Stimulated activated naive B cell treated with anti-CD40 and anti-IgM and Interleukin-4, amounts not matched to agents 10 μg/mL and 1 μg/mL and 100 μg/mL, for 72 hours (primary cell): ENCODE measurements around the gene JAK1.

ENCODE experiments used
- ATAC-seq, 2 donors: fragments of 150-1000 bp; cut with Tn5 transposase; replicated peaks; 2 replicates each; pipeline ENCODE4 v1.10.0; 2021; ENCODE audit warnings: moderate library complexity in 1 of 2
- DNase-seq: peaks from one replicate; pipeline ENCODE4 v3.0.0; 2021
- H3K27ac Mint-ChIP-seq: one replicate; pipeline ENCODE4 v1.8.0; 2022; ENCODE audit warnings: mild to moderate bottlenecking, mixed read lengths
- H3K27me3 Mint-ChIP-seq, 2 donors: one replicate each; pipeline ENCODE4 v1.8.0; 2022; ENCODE audit warnings: mixed read lengths in 2 of 2
- H3K36me3 Mint-ChIP-seq, 2 donors: one replicate each; pipeline ENCODE4 v1.8.0; 2022; ENCODE audit warnings: mixed read lengths in 2 of 2, mild to moderate bottlenecking in 1 of 2
- H3K4me1 Mint-ChIP-seq, 2 donors: one replicate each; pipeline ENCODE4 v1.8.0; 2022; ENCODE audit warnings: mixed read lengths in 2 of 2, mild to moderate bottlenecking in 1 of 2
- H3K4me3 Mint-ChIP-seq, 2 donors: one replicate each; pipeline ENCODE4 v1.8.0; 2022; ENCODE audit warnings: mild to moderate bottlenecking in 2 of 2, mixed read lengths in 2 of 2, moderate library complexity in 1 of 2
- H3K9me3 Mint-ChIP-seq, 2 donors: one replicate each; pipeline ENCODE4 v1.8.0; 2022; ENCODE audit warnings: mixed read lengths in 2 of 2, mild to moderate bottlenecking in 1 of 2

JAK1 gene

GRCh38 chr1:64915381-64916274 lies 50.7 kb downstream of the JAK1 start:
- ATAC-seq = peak in 1 of 2 donors; percentile 35
- peaks cover 0 to 3% of the 10 kb centered on the region in 2 donors for H3K36me3 Mint-ChIP-seq
- H3K27ac Mint-ChIP-seq = peak overlapping the region; percentile 6
- no peak for DNase-seq
- H3K4me3 Mint-ChIP-seq = no peak overlapping the region
- H3K9me3 Mint-ChIP-seq = no peaks in the 10 kb centered on the region
- peaks cover 50 to 92% of the 10 kb centered on the region in 2 donors for H3K4me1 Mint-ChIP-seq
- H3K27me3 Mint-ChIP-seq = no peaks in the 10 kb centered on the region

DNA sequence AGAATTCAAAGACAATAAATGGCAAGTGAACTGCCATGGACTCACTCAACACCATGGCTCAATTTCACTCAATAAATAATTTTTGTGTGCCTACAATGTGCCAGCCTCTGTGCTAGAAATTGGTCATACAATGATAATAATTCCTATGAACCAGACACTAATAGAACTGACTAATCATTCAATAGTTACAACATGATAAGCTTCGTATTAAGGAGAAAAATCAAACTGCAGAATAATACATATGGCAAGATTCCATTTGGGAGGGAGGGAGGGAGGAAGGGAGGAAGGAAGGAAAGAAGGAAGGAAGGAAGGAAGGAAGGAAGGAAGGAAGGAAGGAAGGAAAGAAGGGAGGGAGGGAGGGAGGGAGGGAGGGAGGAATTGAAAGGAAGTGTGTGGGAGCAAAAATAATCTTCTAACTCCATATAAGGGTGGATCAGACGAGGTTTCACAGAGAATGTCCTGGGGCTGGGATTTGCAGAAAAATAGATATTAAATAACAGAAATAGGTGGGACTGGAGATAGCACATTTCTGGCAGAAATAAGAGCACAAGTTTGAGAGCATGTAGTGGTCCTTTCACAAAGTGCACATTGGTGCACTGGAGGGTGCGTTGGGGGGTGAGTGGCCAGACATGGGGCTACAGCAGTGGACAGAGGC lies 52.9 kb downstream of the JAK1 start:
- Mint-ChIP-seq H3K36me3 (peaks cover 0 to 4% of the 10 kb centered on the region in 2 donors), H3K27me3 (no peaks in the 10 kb centered on the region), H3K4me1 (peaks cover 56 to 97% of the 10 kb centered on the region in 2 donors), H3K27ac (peak overlapping the region; percentile 42), H3K9me3 (no peaks in the 10 kb centered on the region), H3K4me3 (no peak overlapping the region)
- DNase-seq (no peak), ATAC-seq (no peak)

DNA sequence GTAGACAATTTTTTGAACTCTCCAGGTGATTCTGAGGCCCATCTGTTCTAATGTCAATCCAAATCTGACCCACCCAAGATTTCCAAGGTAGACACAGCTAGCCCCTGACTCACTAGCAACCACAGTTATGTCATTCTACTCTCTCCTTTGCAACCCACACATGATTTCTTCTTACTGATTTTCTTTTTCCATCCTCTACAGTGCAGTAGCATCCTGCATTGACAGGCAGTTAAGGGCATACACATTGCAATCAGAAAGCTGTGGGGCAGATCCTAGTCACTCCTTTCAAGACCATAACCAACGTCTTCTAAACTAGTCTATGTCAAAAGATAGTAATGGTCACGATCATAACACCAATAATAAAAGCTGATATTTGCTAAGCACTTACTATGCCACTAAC lies 54.2 kb downstream of the JAK1 start:
- Mint-ChIP-seq H3K27me3 (no peaks in the 10 kb centered on the region), H3K4me3 (no peak overlapping the region), H3K36me3 (peaks cover 0 to 4% of the 10 kb centered on the region in 2 donors), H3K27ac (no peak overlapping the region), H3K9me3 (no peaks in the 10 kb centered on the region), H3K4me1 (peaks cover 53 to 97% of the 10 kb centered on the region in 2 donors)
- peak in 1 of 2 donors; percentile 65 for ATAC-seq
- no peak for DNase-seq

GRCh38 chr1:64911326-64911725 lies 55.0 kb downstream of the JAK1 start:
- Mint-ChIP-seq H3K4me1 (peaks cover 53 to 97% of the 10 kb centered on the region in 2 donors), H3K4me3 (no peak overlapping the region), H3K9me3 (no peaks in the 10 kb centered on the region), H3K36me3 (peaks cover 0 to 7% of the 10 kb centered on the region in 2 donors), H3K27ac (no peak overlapping the region), H3K27me3 (no peaks in the 10 kb centered on the region)
- ATAC-seq (no peak), DNase-seq (no peak)

DNA sequence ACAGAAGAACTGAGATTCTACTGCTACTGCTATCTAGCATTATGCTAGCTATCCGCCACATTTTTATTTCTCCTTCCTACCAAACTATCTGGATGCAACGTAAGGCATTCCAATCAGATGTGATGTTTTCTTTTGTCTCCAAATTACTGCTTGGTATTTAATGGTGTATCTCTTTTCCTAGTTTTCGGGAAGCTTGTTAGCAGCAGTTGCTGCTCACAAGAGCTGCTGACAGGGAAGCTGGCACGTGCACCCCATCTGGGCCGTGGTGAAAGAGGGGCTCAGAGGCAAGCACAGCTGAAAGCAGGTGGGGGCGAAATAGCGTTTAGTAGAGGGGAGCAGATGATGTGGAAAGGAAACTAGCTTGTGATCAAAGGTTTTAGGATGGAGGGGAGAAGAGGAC lies 57.3 kb downstream of the JAK1 start:
- H3K4me1 Mint-ChIP-seq = peaks cover 55 to 93% of the 10 kb centered on the region in 2 donors
- no peak overlapping the region for H3K4me3 Mint-ChIP-seq
- DNase-seq (no peak), ATAC-seq (no peak)
- H3K27me3 Mint-ChIP-seq = no peaks in the 10 kb centered on the region
- H3K27ac Mint-ChIP-seq = peak overlapping the region; percentile 72
- peaks cover 0 to 9% of the 10 kb centered on the region in 2 donors for H3K36me3 Mint-ChIP-seq
- H3K9me3 Mint-ChIP-seq = no peaks in the 10 kb centered on the region

GRCh38 chr1:64908575-64908974 lies 57.8 kb downstream of the JAK1 start:
- no peaks in the 10 kb centered on the region for H3K9me3 Mint-ChIP-seq
- peaks cover 0 to 9% of the 10 kb centered on the region in 2 donors for H3K36me3 Mint-ChIP-seq
- ATAC-seq (no peak), DNase-seq (no peak)
- H3K27me3 Mint-ChIP-seq = no peaks in the 10 kb centered on the region
- H3K27ac Mint-ChIP-seq = no peak overlapping the region
- no peak overlapping the region for H3K4me3 Mint-ChIP-seq
- H3K4me1 Mint-ChIP-seq = peaks cover 53 to 91% of the 10 kb centered on the region in 2 donors

GRCh38 chr1:64906447-64906846 lies 59.9 kb downstream of the JAK1 start:
- Mint-ChIP-seq H3K27me3 (no peaks in the 10 kb centered on the region), H3K9me3 (no peaks in the 10 kb centered on the region), H3K36me3 (peaks cover 0 to 14% of the 10 kb centered on the region in 2 donors), H3K4me3 (no peak overlapping the region), H3K27ac (peak overlapping the region; percentile 63), H3K4me1 (peaks cover 59 to 85% of the 10 kb centered on the region in 2 donors)
- ATAC-seq = peak; percentile 38 to 65
- no peak for DNase-seq

DNA sequence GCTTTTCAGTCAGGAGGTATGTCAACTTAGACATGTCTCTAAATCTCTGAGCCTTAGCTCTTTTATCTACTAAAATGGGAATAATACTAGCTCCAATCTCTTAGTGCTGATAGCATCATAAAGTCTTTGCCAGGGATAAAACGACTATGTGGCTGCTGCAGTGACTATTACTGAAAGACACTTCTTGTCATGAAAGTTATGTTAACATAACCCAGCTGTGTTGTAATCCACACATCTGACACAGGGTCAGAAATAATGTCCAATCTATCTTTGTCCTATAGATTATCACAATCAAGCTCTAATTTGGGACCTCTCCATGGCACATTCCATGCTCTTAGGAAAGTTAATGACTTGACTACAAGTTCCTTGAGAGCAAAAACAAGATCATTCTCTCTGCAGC lies 62.8 kb downstream of the JAK1 start:
- H3K4me1 Mint-ChIP-seq = peaks cover 61 to 75% of the 10 kb centered on the region in 2 donors
- no peaks in the 10 kb centered on the region for H3K27me3 Mint-ChIP-seq
- H3K27ac Mint-ChIP-seq = no peak overlapping the region
- H3K9me3 Mint-ChIP-seq = no peaks in the 10 kb centered on the region
- peaks cover 0 to 9% of the 10 kb centered on the region in 2 donors for H3K36me3 Mint-ChIP-seq
- no peak overlapping the region for H3K4me3 Mint-ChIP-seq
- DNase-seq (no peak), ATAC-seq (no peak)

- no peak for DNase-seq
- H3K27ac Mint-ChIP-seq = no peak overlapping the region
- H3K9me3 Mint-ChIP-seq = peaks cover 2 to 6% of the 10 kb centered on the region in 2 donors
- peaks cover 2 to 15% of the 10 kb centered on the region in 2 donors for H3K36me3 Mint-ChIP-seq
- ATAC-seq = peak; percentile 30 to 33
- peaks cover 59 to 75% of the 10 kb centered on the region in 2 donors for H3K4me1 Mint-ChIP-seq
- H3K27me3 Mint-ChIP-seq = no peaks in the 10 kb centered on the region
- no peak overlapping the region for H3K4me3 Mint-ChIP-seq
Measured at GRCh38 chr1:64901663-64902062, 64.7 kb downstream of the JAK1 start.

DNA sequence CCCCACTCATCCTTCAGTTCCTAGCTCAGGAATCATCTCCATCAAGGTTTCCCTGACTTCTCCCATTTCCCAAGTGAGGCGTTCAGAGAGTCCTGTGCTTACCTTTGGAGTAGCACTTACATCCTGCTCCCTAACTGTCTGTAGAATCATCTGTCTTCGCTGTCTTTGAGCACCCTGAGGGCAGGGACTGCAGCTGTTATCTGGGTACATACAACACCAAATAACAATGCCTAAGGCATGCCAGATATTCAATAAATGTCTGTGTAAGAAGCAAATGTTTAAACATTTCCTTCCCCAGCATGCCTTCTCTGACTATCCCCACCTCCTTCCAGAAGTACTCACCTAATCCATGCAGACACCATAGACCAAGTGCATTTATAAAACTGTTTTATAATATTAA lies 65.4 kb downstream of the JAK1 start:
- ATAC-seq (no peak), DNase-seq (no peak)
- H3K36me3 Mint-ChIP-seq = peaks cover 2 to 15% of the 10 kb centered on the region in 2 donors
- no peaks in the 10 kb centered on the region for H3K27me3 Mint-ChIP-seq
- peaks cover 60 to 75% of the 10 kb centered on the region in 2 donors for H3K4me1 Mint-ChIP-seq
- H3K27ac Mint-ChIP-seq = no peak overlapping the region
- no peak overlapping the region for H3K4me3 Mint-ChIP-seq
- H3K9me3 Mint-ChIP-seq = peaks cover 2 to 9% of the 10 kb centered on the region in 2 donors

- H3K27ac Mint-ChIP-seq = no peak overlapping the region
- H3K27me3 Mint-ChIP-seq = no peaks in the 10 kb centered on the region
- ATAC-seq = peak; percentile 48 to 61
- H3K4me1 Mint-ChIP-seq = peaks cover 63 to 82% of the 10 kb centered on the region in 2 donors
- no peak overlapping the region for H3K4me3 Mint-ChIP-seq
- peaks cover 2 to 12% of the 10 kb centered on the region in 2 donors for H3K36me3 Mint-ChIP-seq
- no peak for DNase-seq
- peaks cover 2 to 9% of the 10 kb centered on the region in 2 donors for H3K9me3 Mint-ChIP-seq
Measured at GRCh38 chr1:64898107-64898861, 68.1 kb downstream of the JAK1 start.

GRCh38 chr1:64896551-64896950 lies 69.8 kb downstream of the JAK1 start:
- DNase-seq (no peak), ATAC-seq (no peak)
- no peak overlapping the region for H3K4me3 Mint-ChIP-seq
- no peaks in the 10 kb centered on the region for H3K27me3 Mint-ChIP-seq
- H3K4me1 Mint-ChIP-seq = peaks cover 65 to 87% of the 10 kb centered on the region in 2 donors
- peaks cover 2 to 9% of the 10 kb centered on the region in 2 donors for H3K9me3 Mint-ChIP-seq
- peaks cover 2 to 10% of the 10 kb centered on the region in 2 donors for H3K36me3 Mint-ChIP-seq
- peak overlapping the region; percentile 53 for H3K27ac Mint-ChIP-seq

GRCh38 chr1:64895500-64895899 lies 70.8 kb downstream of the JAK1 start:
- Mint-ChIP-seq H3K4me1 (peaks cover 68 to 91% of the 10 kb centered on the region in 2 donors), H3K27ac (no peak overlapping the region), H3K9me3 (peaks cover 2 to 9% of the 10 kb centered on the region in 2 donors), H3K36me3 (peaks cover 2 to 10% of the 10 kb centered on the region in 2 donors), H3K4me3 (no peak overlapping the region), H3K27me3 (no peaks in the 10 kb centered on the region)
- ATAC-seq = peak; percentile 85 to 91
- DNase-seq = no peak
